ENCODE measurements around the gene SPRYD3.
"Not testable (repeated sequence)": the region's sequence is repeated elsewhere in the genome, so short reads cannot be mapped to it uniquely, and the experiment has no call there.

SPRYD3 gene

GRCh38 chr12:53079226-53080117 is at the start of gene SPRYD3:
TSS of gene SPRYD3 (minus strand) at chr12:53079390. CDS start at chr12:53079333, 57 bp downstream.
- DNase-seq, result peak; percentile 89

GRCh38 chr12:53127169-53127568 is 48.0 kb upstream of the SPRYD3 start:
- no peak for DNase-seq

GRCh38 chr12:53124352-53124723 is 45.1 kb upstream of the SPRYD3 start:
- DNase-seq, result no peak

GRCh38 chr12:53123578-53124351 is 44.6 kb upstream of the SPRYD3 start:
- DNase-seq, result no peak

- DNase-seq, result no peak
Observed at GRCh38 chr12:53122961-53123468, 43.8 kb upstream of the SPRYD3 start.

- DNase-seq, result no peak
Observed at GRCh38 chr12:53120685-53121525, 41.7 kb upstream of the SPRYD3 start.

GRCh38 chr12:53118751-53119300 is 39.6 kb upstream of the SPRYD3 start:
- DNase-seq, result no peak

- DNase-seq, result no peak
Observed at GRCh38 chr12:53115891-53116648, 36.9 kb upstream of the SPRYD3 start.

GRCh38 chr12:53115112-53115890 is 36.1 kb upstream of the SPRYD3 start:
- DNase-seq, result no peak

GRCh38 chr12:53113951-53114350 is 34.8 kb upstream of the SPRYD3 start:
- DNase-seq, result no peak

GRCh38 chr12:53113136-53113705 is 34.0 kb upstream of the SPRYD3 start:
- DNase-seq, result no peak

- DNase-seq, result not testable (repeated sequence)
Observed at GRCh38 chr12:53112431-53112830, 33.2 kb upstream of the SPRYD3 start.

- no peak for DNase-seq
Observed at GRCh38 chr12:53107122-53107521, 27.9 kb upstream of the SPRYD3 start.

GRCh38 chr12:53105712-53106439 is 26.7 kb upstream of the SPRYD3 start:
- no peak for DNase-seq

- no peak for DNase-seq
Observed at GRCh38 chr12:53105256-53105655, 26.1 kb upstream of the SPRYD3 start.

- no peak for DNase-seq
Observed at GRCh38 chr12:53103860-53104305, 24.7 kb upstream of the SPRYD3 start.

GRCh38 chr12:53102883-53103807 is 24.0 kb upstream of the SPRYD3 start, which contains the start of gene SOAT2:
TSS of gene SOAT2 (plus strand) at chr12:53103486. CDS start at chr12:53103578, 92 bp downstream.
- DNase-seq, result no peak
